Measurements from ENCODE around the gene CELA1.
"Not testable (repeated sequence)": the region's sequence is repeated elsewhere in the genome, so short reads cannot be mapped to it uniquely, and the experiment has no call there.

CELA1 gene

GRCh38 chr12:51321882-51322281 is 24.6 kb downstream of the CELA1 start:
- FAIRE-seq = peak; percentile 9
- DNase-seq (ENCODE audit: insufficient read length) = no peak
- TF ChIP-seq POLR2A (IDR thresholded peaks at IDR 0.05; ENCODE audit: low read depth, low read length) (no peak), TAF1 (IDR thresholded peaks at IDR 0.05; ENCODE audit: borderline replicate concordance, low read depth, low read length) (no peak), POLR2AphosphoS5 (IDR thresholded peaks at IDR 0.05; ENCODE audit: low read depth, low read length) (no peak)

- DNase-seq (ENCODE audit: insufficient read length) = no peak
- FAIRE-seq = no peak
- TF ChIP-seq POLR2AphosphoS5 (IDR thresholded peaks at IDR 0.05; ENCODE audit: low read depth, low read length) (no peak), POLR2A (IDR thresholded peaks at IDR 0.05; ENCODE audit: low read depth, low read length) (no peak), TAF1 (IDR thresholded peaks at IDR 0.05; ENCODE audit: borderline replicate concordance, low read depth, low read length) (no peak)
Observed at GRCh38 chr12:51320695-51321320, 25.7 kb downstream of the CELA1 start.

- TF ChIP-seq TAF1 (IDR thresholded peaks at IDR 0.05; ENCODE audit: borderline replicate concordance, low read depth, low read length) (no peak), POLR2AphosphoS5 (IDR thresholded peaks at IDR 0.05; ENCODE audit: low read depth, low read length) (no peak), POLR2A (IDR thresholded peaks at IDR 0.05; ENCODE audit: low read depth, low read length) (no peak)
- no peak for DNase-seq (ENCODE audit: insufficient read length)
- FAIRE-seq = no peak
Observed at GRCh38 chr12:51320311-51320694, 26.2 kb downstream of the CELA1 start.

GRCh38 chr12:51318846-51319599 is 27.5 kb downstream of the CELA1 start:
- TF ChIP-seq POLR2A (IDR thresholded peaks at IDR 0.05; ENCODE audit: low read depth, low read length) (no peak), TAF1 (IDR thresholded peaks at IDR 0.05; ENCODE audit: borderline replicate concordance, low read depth, low read length) (no peak), POLR2AphosphoS5 (IDR thresholded peaks at IDR 0.05; ENCODE audit: low read depth, low read length) (no peak)

GRCh38 chr12:51318057-51318806 is 28.2 kb downstream of the CELA1 start:
- FAIRE-seq; DNase-seq (ENCODE audit: insufficient read length): not testable (repeated sequence)

More at GRCh38 chr12:51318846-51319599, 27.5 kb downstream of the CELA1 start:
- no peak for FAIRE-seq
- no peak for DNase-seq (ENCODE audit: insufficient read length)

GRCh38 chr12:51311389-51311788 is 35.1 kb downstream of the CELA1 start:
- no peak for TF ChIP-seq POLR2AphosphoS5 (IDR thresholded peaks at IDR 0.05; ENCODE audit: low read depth, low read length)
- no peak for TF ChIP-seq TAF1 (IDR thresholded peaks at IDR 0.05; ENCODE audit: borderline replicate concordance, low read depth, low read length)
- TF ChIP-seq POLR2A (IDR thresholded peaks at IDR 0.05; ENCODE audit: low read depth, low read length) = no peak
- DNase-seq (ENCODE audit: insufficient read length) (no peak), FAIRE-seq (no peak)

- DNase-seq (ENCODE audit: insufficient read length) = no peak
- TF ChIP-seq TAF1 (IDR thresholded peaks at IDR 0.05; ENCODE audit: borderline replicate concordance, low read depth, low read length) (no peak), POLR2AphosphoS5 (IDR thresholded peaks at IDR 0.05; ENCODE audit: low read depth, low read length) (no peak), POLR2A (IDR thresholded peaks at IDR 0.05; ENCODE audit: low read depth, low read length) (no peak)
- no peak for FAIRE-seq
Observed at GRCh38 chr12:51307655-51308593, 38.6 kb downstream of the CELA1 start.

- FAIRE-seq (peak; percentile 30), DNase-seq (ENCODE audit: insufficient read length) (no peak)
- TF ChIP-seq TAF1 (IDR thresholded peaks at IDR 0.05; ENCODE audit: borderline replicate concordance, low read depth, low read length) (no peak), POLR2A (IDR thresholded peaks at IDR 0.05; ENCODE audit: low read depth, low read length) (no peak), POLR2AphosphoS5 (IDR thresholded peaks at IDR 0.05; ENCODE audit: low read depth, low read length) (no peak)
Observed at GRCh38 chr12:51306507-51306906, 40.0 kb downstream of the CELA1 start.

GRCh38 chr12:51300768-51301167 is 45.7 kb downstream of the CELA1 start:
- not testable (repeated sequence) for DNase-seq (ENCODE audit: insufficient read length); FAIRE-seq

GRCh38 chr12:51295651-51296050 is 50.8 kb downstream of the CELA1 start:
- TF ChIP-seq POLR2AphosphoS5 (IDR thresholded peaks at IDR 0.05; ENCODE audit: low read depth, low read length) (no peak), TAF1 (IDR thresholded peaks at IDR 0.05; ENCODE audit: borderline replicate concordance, low read depth, low read length) (no peak), POLR2A (IDR thresholded peaks at IDR 0.05; ENCODE audit: low read depth, low read length) (no peak)
- DNase-seq (ENCODE audit: insufficient read length) = no peak
- FAIRE-seq = no peak

GRCh38 chr12:51294097-51294496 is 52.4 kb downstream of the CELA1 start:
- not testable (repeated sequence) for FAIRE-seq; DNase-seq (ENCODE audit: insufficient read length)
